ENCODE data around the gene PIAS3. TPM values are rescaled to one million over a fixed set of nuclear protein-coding genes. Genes with fewer than 3 reads are reported as not detected.

Gene PIAS3
- total and polyA plus RNA-seq, 2 donors (not counting 3 experiments of a cell fraction or from before 2014, with no cell fraction given): 50.1 to 71.8 TPM

GRCh38 chr1:145855426-145855948 is 3.4 kb downstream of the PIAS3 start:
- H3K27ac ChIP-seq (ENCODE audit: insufficient read depth, low read depth, low read length): no peak overlapping the region
- TF ChIP-seq EZH2 (IDR thresholded peaks at IDR 0.05; ENCODE audit: borderline replicate concordance, low read depth, low read length, severe bottlenecking): no peak
- no peak for TF ChIP-seq MYC (IDR thresholded peaks at IDR 0.05; ENCODE audit: low read depth, low read length)
- no peak for TF ChIP-seq POLR2AphosphoS5 (IDR thresholded peaks at IDR 0.05; ENCODE audit: insufficient read depth, low read depth, low read length)
- no peak for TF ChIP-seq POLR2A (IDR thresholded peaks at IDR 0.05; ENCODE audit: low read depth, low read length)
- TF ChIP-seq FOS (IDR thresholded peaks at IDR 0.05; ENCODE audit: borderline replicate concordance, insufficient read depth, low read length): no peak
- TF ChIP-seq MAX (IDR thresholded peaks at IDR 0.05; ENCODE audit: insufficient read depth, insufficient read length): no peak
- no peak for TF ChIP-seq JUN (IDR thresholded peaks at IDR 0.05; ENCODE audit: borderline replicate concordance, insufficient read depth, insufficient read length, low read depth)
- TF ChIP-seq CTCF (IDR thresholded peaks at IDR 0.05; ENCODE audit: extremely low read depth in 1 of 2, insufficient read depth in 1 of 2, low read depth in 1 of 2, low read length in 2 of 2): no peak
- no peak for TF ChIP-seq GATA2 (IDR thresholded peaks at IDR 0.05; ENCODE audit: insufficient read depth, insufficient read length, low read depth, low read length)
- BruUV-seq (replicated peaks): no TSS peak
- H4K20me1 ChIP-seq (replicated peaks; ENCODE audit: control insufficient read depth, extremely low read depth, insufficient read depth, low read length): no peaks in the 10 kb centered on the region
- intact Hi-C loops (cut with micrococcal nuclease) (no loop called here), dilution Hi-C loops (cut with MboI; ENCODE audit: extremely low pct_ligation_motif_present, low sequenced_read_pairs) (no loop called here)
- H2AFZ ChIP-seq (ENCODE audit: low read depth, low read length): no peak overlapping the region
- POLR2A ChIA-PET: no interaction called here
- peaks cover 7% of the 10 kb centered on the region for H3K4me1 ChIP-seq (ENCODE audit: control insufficient read depth, extremely low read depth, insufficient read depth, low read length)
- H3K9ac ChIP-seq (replicated peaks; ENCODE audit: extremely low read depth, insufficient read depth, low read length): no peak overlapping the region
- DNase-seq (ENCODE audit: low read depth, low spot score) (no peak), FAIRE-seq (no peak)
- no peaks in the 10 kb centered on the region for H3K9me3 ChIP-seq (replicated peaks; ENCODE audit: control insufficient read depth, insufficient read depth, low read length)
- H3K4me2 ChIP-seq (ENCODE audit: insufficient read depth, low read length): no peak overlapping the region
- H3K27me3 ChIP-seq (ENCODE audit: control insufficient read depth in 2 of 2, insufficient read depth in 2 of 2, low read length in 2 of 2): no peaks in the 10 kb centered on the region
- H3K4me3 ChIP-seq (replicated peaks in 1 of 3; ENCODE audit: insufficient read depth in 1 of 3, low read depth in 1 of 3, low read length in 3 of 3): no peak overlapping the region
- peaks cover 15 to 37% of the 10 kb centered on the region in 2 experiments for H3K36me3 ChIP-seq (ENCODE audit: control insufficient read depth in 2 of 2, extremely low read depth in 1 of 2, insufficient read depth in 2 of 2, low read length in 2 of 2)
- H3K79me2 ChIP-seq (ENCODE audit: control insufficient read depth, insufficient read depth, low read length): peaks cover 16% of the 10 kb centered on the region
- no peaks in the 10 kb centered on the region for H3K9me1 ChIP-seq (replicated peaks; ENCODE audit: control insufficient read depth, extremely low read depth, insufficient read depth, low read length)
- CTCF ChIA-PET: interaction anchor here (6.1 kb wide), 1 partner anchor 9 kb away, joined by 154 read pairs; the partner anchor contains the start of gene NUDT17
